Osteoblast (primary cell): ENCODE data around the gene TRAK1. TPM values are rescaled to one million over a fixed set of nuclear protein-coding genes. Genes with fewer than 3 reads are reported as not detected.
A peak's percentile ranks its signal among the peaks of the same experiment; 100 is the strongest.
"Not testable (repeated sequence)": the region's sequence is repeated elsewhere in the genome, so short reads cannot be mapped to it uniquely, and the experiment has no call there.

Experiments used
- DNase-seq: peaks from one replicate; pipeline ENCODE4 v3.0.0; 2011; ENCODE audit warnings: low spot score, mixed read lengths; ENCODE audit not compliant: insufficient read length; ENCODE audit errors: missing footprints
- H2AFZ ChIP-seq: 2 replicates; pipeline ENCODE4 v1.6.0; 2011; ENCODE audit warnings: mild to moderate bottlenecking, low read length
- H3K27ac ChIP-seq: 2 replicates; pipeline ENCODE4 v1.5.1; 2011; ENCODE audit warnings: mild to moderate bottlenecking, low read depth, low read length, moderate library complexity
- H3K27me3 ChIP-seq: 2 replicates; pipeline ENCODE4 v1.6.0; 2012; ENCODE audit warnings: mild to moderate bottlenecking, control low read depth, inconsistent platforms, low read length, moderate library complexity; ENCODE audit not compliant: insufficient read depth
- H3K36me3 ChIP-seq: 2 replicates; pipeline ENCODE4 v1.5.1; 2011; ENCODE audit warnings: mild to moderate bottlenecking, low read length, control low read depth, moderate library complexity; ENCODE audit not compliant: insufficient read depth
- H3K4me1 ChIP-seq: 2 replicates; pipeline ENCODE4 v1.5.1; 2011; ENCODE audit warnings: mild to moderate bottlenecking, low read length, control low read depth, moderate library complexity; ENCODE audit not compliant: insufficient read depth
- H3K4me2 ChIP-seq: 2 replicates; pipeline ENCODE4 v1.6.0; 2011; ENCODE audit warnings: mild to moderate bottlenecking, low read length; ENCODE audit not compliant: insufficient read depth
- H3K4me3 ChIP-seq: fragments of 200-600 bp; sonication (generic); 3 replicates; pipeline ENCODE4 v1.5.1; 2012; ENCODE audit warnings: mild to moderate bottlenecking, low read length, inconsistent platforms; ENCODE audit not compliant: insufficient read depth
- H3K79me2 ChIP-seq: 2 replicates; pipeline ENCODE4 v1.6.0; 2012; ENCODE audit warnings: mild to moderate bottlenecking, low read length, control low read depth, inconsistent platforms; ENCODE audit not compliant: insufficient read depth
- H3K9me3 ChIP-seq: 2 replicates; pipeline ENCODE4 v1.5.1; 2011; ENCODE audit warnings: low read depth, low read length, control low read depth
- H4K20me1 ChIP-seq: 2 replicates; pipeline ENCODE4 v1.6.0; 2012; ENCODE audit warnings: mild to moderate bottlenecking, low read length, control low read depth; ENCODE audit not compliant: insufficient read depth
- CTCF ChIP-seq: IDR thresholded peaks from 2 replicates; pipeline ENCODE4 v1.5.1; 2011; ENCODE audit warnings: mild to moderate bottlenecking, low read depth, low read length, moderate library complexity; ENCODE audit errors: extremely low read depth
- total RNA-seq: library from RNA; depleted of rRNA; stranded (reverse); fragments of >200 nt; gene quantifications from 2 replicates; pipeline ENCODE4 v1.2.3, GENCODE V29; 2012

The TRAK1 gene
- total RNA-seq, 1 donor: 60.4 TPM

- Histone ChIP-seq H4K20me1 (no peaks in the 10 kb centered on the region), H3K9me3 (no peaks in the 10 kb centered on the region), H3K4me2 (peak overlapping the region; percentile 41), H3K27me3 (no peaks in the 10 kb centered on the region), H2AFZ (peak overlapping the region; percentile 40), H3K79me2 (peaks cover 38% of the 10 kb centered on the region), H3K4me1 (peaks cover 29% of the 10 kb centered on the region), H3K4me3 (no peak overlapping the region), H3K36me3 (peaks cover 3% of the 10 kb centered on the region), H3K27ac (peak overlapping the region; percentile 82)
- peak; percentile 93 for DNase-seq
- no peak for TF ChIP-seq CTCF
Observed at GRCh38 chr3:42101048-42101447, 9.9 kb downstream of the TRAK1 start.

GRCh38 chr3:42101481-42101880, 10.3 kb downstream of the TRAK1 start:
- Histone ChIP-seq H2AFZ (no peak overlapping the region), H3K27ac (peak overlapping the region; percentile 82), H3K79me2 (peaks cover 35% of the 10 kb centered on the region), H3K27me3 (no peaks in the 10 kb centered on the region), H4K20me1 (no peaks in the 10 kb centered on the region), H3K36me3 (peaks cover 3% of the 10 kb centered on the region), H3K4me3 (no peak overlapping the region), H3K9me3 (no peaks in the 10 kb centered on the region), H3K4me2 (peak overlapping the region; percentile 41), H3K4me1 (peaks cover 28% of the 10 kb centered on the region)
- no peak for TF ChIP-seq CTCF
- peak; percentile 74 for DNase-seq

GRCh38 chr3:42102571-42102970, 11.4 kb downstream of the TRAK1 start:
- no peaks in the 10 kb centered on the region for H3K9me3 ChIP-seq
- H3K4me2 ChIP-seq: no peak overlapping the region
- H3K27me3 ChIP-seq: no peaks in the 10 kb centered on the region
- no peak overlapping the region for H3K4me3 ChIP-seq
- H3K27ac ChIP-seq: no peak overlapping the region
- H3K4me1 ChIP-seq: peaks cover 17% of the 10 kb centered on the region
- no peak overlapping the region for H2AFZ ChIP-seq
- TF ChIP-seq CTCF: no peak
- H3K79me2 ChIP-seq: peaks cover 32% of the 10 kb centered on the region
- H3K36me3 ChIP-seq: peaks cover 3% of the 10 kb centered on the region
- DNase-seq: no peak
- no peaks in the 10 kb centered on the region for H4K20me1 ChIP-seq

- not testable (repeated sequence) for DNase-seq
Observed at GRCh38 chr3:42103921-42104665, 12.9 kb downstream of the TRAK1 start.

DNA sequence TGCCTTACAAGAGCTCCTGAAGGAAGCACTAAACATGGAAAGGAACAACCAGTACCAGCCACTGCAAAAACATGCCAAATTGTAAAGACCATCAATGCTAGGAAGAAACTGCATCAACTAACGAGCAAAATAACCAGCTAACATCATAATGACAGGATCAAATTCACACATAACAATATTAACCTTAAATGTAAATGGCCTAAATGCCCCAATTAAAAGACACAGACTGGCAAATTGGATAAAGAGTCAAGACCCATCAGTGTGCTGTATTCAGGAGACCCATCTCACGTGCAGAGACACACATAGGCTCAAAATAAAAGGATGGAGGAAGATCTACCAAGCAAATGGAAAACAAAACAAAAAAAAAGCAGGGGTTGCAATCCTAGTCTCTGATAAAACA, 14.8 kb downstream of the TRAK1 start:
- not testable (repeated sequence) for DNase-seq

More at GRCh38 chr3:42103921-42104665, 12.9 kb downstream of the TRAK1 start:
- not testable (repeated sequence) for H3K4me2 ChIP-seq, H3K4me3 ChIP-seq, H3K27ac ChIP-seq, H2AFZ ChIP-seq, H3K9me3 ChIP-seq, H3K36me3 ChIP-seq, H3K27me3 ChIP-seq, H4K20me1 ChIP-seq
- Histone ChIP-seq H3K79me2 (peaks cover 26% of the 10 kb centered on the region), H3K4me1 (peaks cover 13% of the 10 kb centered on the region)

More for the DNA sequence above, 14.8 kb downstream of the TRAK1 start:
- not testable (repeated sequence) for H2AFZ ChIP-seq, H3K4me3 ChIP-seq, H3K9me3 ChIP-seq, H3K27me3 ChIP-seq, H3K27ac ChIP-seq, H3K4me1 ChIP-seq, H3K4me2 ChIP-seq, H3K36me3 ChIP-seq, H4K20me1 ChIP-seq
- peaks cover 19% of the 10 kb centered on the region for H3K79me2 ChIP-seq
